H1 (cell line): ENCODE data around the gene KLF6. TPM values are rescaled to one million over a fixed set of nuclear protein-coding genes. Genes with fewer than 3 reads are reported as not detected.

Source experiments
- CTCF ChIA-PET: fragments of 300-600 bp; sonication (Branson Sonifier 250); formaldehyde crosslinking; loops from one replicate; lab custom pipeline; 2021; ENCODE audit not compliant: partially characterized antibody; lab: Charles Lee
- POLR2A ChIA-PET: fragments of 300-600 bp; sonication (Branson Sonifier 250); formaldehyde crosslinking; loops from one replicate; lab custom pipeline; 2021; ENCODE audit warnings: inconsistent platforms; ENCODE audit not compliant: partially characterized antibody; lab: Charles Lee
- DNase-seq, 2 experiments: peaks; one replicate each; pipeline versions ENCODE4 v3.0.0 to v3.0.0-alpha.2; 2010 to 2022; ENCODE audit warnings: low spot score in 2 of 2, low read depth in 1 of 2, mixed read lengths in 1 of 2
- FAIRE-seq: peaks from 2 replicates; lab custom pipeline; 2011; peaks lifted over from hg19 to GRCh38; lab: Jason Lieb, UNC
- H2AFZ ChIP-seq: 2 replicates; pipeline ENCODE4 v1.8.1; 2012; ENCODE audit warnings: low read length, inconsistent platforms
- H2AK5ac ChIP-seq: 2 replicates; pipeline ENCODE4 v1.6.1; 2013; ENCODE audit warnings: low read depth, low read length
- H2BK120ac ChIP-seq: replicated peaks from 2 replicates; pipeline ENCODE3; 2013; ENCODE audit warnings: low read depth, low read length, inconsistent platforms
- H2BK12ac ChIP-seq: 2 replicates; pipeline ENCODE4 v1.6.1; 2013; ENCODE audit warnings: low read depth, low read length
- H2BK15ac ChIP-seq: 2 replicates; pipeline ENCODE4 v1.6.1; 2013; ENCODE audit warnings: low read length
- H2BK20ac ChIP-seq: 2 replicates; pipeline ENCODE4 v1.6.1; 2013; ENCODE audit warnings: low read length
- H2BK5ac ChIP-seq: 2 replicates; pipeline ENCODE4 v1.6.1; 2013; ENCODE audit warnings: low read depth, low read length
- H3K14ac ChIP-seq: 2 replicates; pipeline ENCODE4 v1.6.1; 2013; ENCODE audit warnings: inconsistent platforms; ENCODE audit not compliant: insufficient read length
- H3K18ac ChIP-seq: 2 replicates; pipeline ENCODE4 v1.6.1; 2013; ENCODE audit warnings: low read length; ENCODE audit errors: extremely low read depth
- H3K23ac ChIP-seq: 2 replicates; pipeline ENCODE4 v1.6.1; 2013; ENCODE audit warnings: inconsistent platforms; ENCODE audit not compliant: insufficient read length
- H3K23me2 ChIP-seq: 2 replicates; pipeline ENCODE4 v1.6.1; 2013; ENCODE audit warnings: low read depth, low read length
- H3K27ac ChIP-seq: 2 replicates; pipeline ENCODE4 v1.6.1; 2011; ENCODE audit warnings: low read depth, low read length, inconsistent platforms
- H3K27me3 ChIP-seq, 4 experiments: replicated peaks in 1 of 4; 1 replicate in 1 of 4; 2 replicates in 3 of 4; pipeline versions ENCODE4 v1.6.1 to v1.8.1; 2011 to 2013; ENCODE audit warnings: low read length in 3 of 4, mild to moderate bottlenecking in 3 of 4, inconsistent platforms in 2 of 4, mixed read lengths in 2 of 4, moderate library complexity in 1 of 4; ENCODE audit not compliant: control insufficient read depth in 3 of 4, insufficient read depth in 3 of 4; ENCODE audit errors: extremely low read depth in 1 of 4
- H3K36me3 ChIP-seq, 4 experiments: 2 replicates each; pipeline versions ENCODE4 v1.6.1 to v1.8.1; 2011 to 2013; ENCODE audit warnings: mild to moderate bottlenecking in 4 of 4, low read length in 3 of 4, moderate library complexity in 2 of 4, control low read depth in 1 of 4, inconsistent platforms in 1 of 4; ENCODE audit not compliant: insufficient read depth in 4 of 4, control insufficient read depth in 2 of 4
- H3K4ac ChIP-seq: replicated peaks from 2 replicates; pipeline ENCODE3; 2013; ENCODE audit warnings: low read length, low read depth, mixed read lengths, inconsistent platforms; ENCODE audit not compliant: insufficient read length
- H3K4me1 ChIP-seq, 4 experiments: replicated peaks in 1 of 4; 1 replicate in 1 of 4; 2 replicates in 3 of 4; pipeline versions ENCODE4 v1.6.1 to v1.8.1; 2011 to 2013; ENCODE audit warnings: low read length in 3 of 4, inconsistent platforms in 2 of 4, mixed read lengths in 1 of 4; ENCODE audit not compliant: insufficient read depth in 4 of 4, control insufficient read depth in 3 of 4
- H3K4me2 ChIP-seq, 2 experiments: 2 replicates each; pipeline versions ENCODE4 v1.6.1 to v1.8.1; 2011 to 2013; ENCODE audit warnings: low read depth in 2 of 2, low read length in 2 of 2, control low read depth in 1 of 2, inconsistent platforms in 1 of 2, mild to moderate bottlenecking in 1 of 2; ENCODE audit not compliant: insufficient read depth in 1 of 2
- H3K4me3 ChIP-seq, 4 experiments: fragments of 200-600, 300-600 bp in 1 of 4; sonication (generic), shearing (Covaris generic), sonication (Bioruptor Twin) in 1 of 4; 2 replicates each; pipeline versions ENCODE4 v1.5.1 to v1.8.1; 2011 to 2016; ENCODE audit warnings: low read length in 4 of 4, low read depth in 3 of 4, control low read depth in 2 of 4, inconsistent platforms in 2 of 4, mild to moderate bottlenecking in 2 of 4, mixed read lengths in 1 of 4, moderate library complexity in 1 of 4; ENCODE audit not compliant: insufficient read depth in 2 of 4; ENCODE audit errors: extremely low read depth in 1 of 4
- H3K56ac ChIP-seq: replicated peaks from 2 replicates; pipeline ENCODE3; 2013; ENCODE audit warnings: low read depth, mild to moderate bottlenecking, mixed read lengths, low read length, inconsistent platforms; ENCODE audit not compliant: insufficient read length
- H3K79me1 ChIP-seq: 2 replicates; pipeline ENCODE4 v1.6.1; 2013; ENCODE audit warnings: low read depth, low read length, control low read depth
- H3K79me2 ChIP-seq, 2 experiments: 2 replicates each; pipeline versions ENCODE4 v1.6.1 to v1.8.1; 2012 to 2013; ENCODE audit warnings: low read length in 2 of 2, mild to moderate bottlenecking in 2 of 2, inconsistent platforms in 1 of 2; ENCODE audit not compliant: insufficient read depth in 2 of 2, control insufficient read depth in 1 of 2
- H3K9ac ChIP-seq, 4 experiments: replicated peaks in 1 of 4; 1 replicate in 1 of 4; 2 replicates in 3 of 4; pipeline versions ENCODE4 v1.6.1 to v1.8.1; 2011 to 2013; ENCODE audit warnings: low read depth in 3 of 4, low read length in 3 of 4, control low read depth in 2 of 4, mild to moderate bottlenecking in 2 of 4, moderate library complexity in 2 of 4, inconsistent platforms in 1 of 4; ENCODE audit errors: extremely low read depth in 1 of 4
- H3K9me3 ChIP-seq, 2 experiments: 2 replicates each; pipeline versions ENCODE4 v1.6.1 to v1.8.1; 2012 to 2013; ENCODE audit warnings: mild to moderate bottlenecking in 2 of 2, moderate library complexity in 2 of 2, control low read depth in 1 of 2, inconsistent platforms in 1 of 2, low read depth in 1 of 2, low read length in 1 of 2, mixed read lengths in 1 of 2; ENCODE audit not compliant: insufficient read depth in 2 of 2
- H4K20me1 ChIP-seq, 2 experiments: replicated peaks in 1 of 2; 2 replicates each; pipeline versions ENCODE3 to v1.8.1; 2011 to 2013; ENCODE audit warnings: inconsistent platforms in 2 of 2, low read length in 2 of 2, mild to moderate bottlenecking in 1 of 2; ENCODE audit not compliant: insufficient read depth in 2 of 2, control insufficient read depth in 1 of 2
- H4K5ac ChIP-seq: 2 replicates; pipeline ENCODE4 v1.6.1; 2013; ENCODE audit warnings: low read length, low read depth, mixed read lengths, inconsistent platforms; ENCODE audit not compliant: insufficient read length
- H4K8ac ChIP-seq: 2 replicates; pipeline ENCODE4 v1.8.0; 2013; ENCODE audit warnings: mild to moderate bottlenecking, moderate library complexity, low read length, inconsistent platforms; ENCODE audit not compliant: insufficient read depth; ENCODE audit errors: extremely low read depth
- H4K91ac ChIP-seq: replicated peaks from 2 replicates; pipeline ENCODE3; 2013; ENCODE audit warnings: low read length, mixed read lengths, inconsistent platforms; ENCODE audit not compliant: insufficient read length
- CHD1 ChIP-seq: IDR thresholded peaks from 2 replicates; pipeline ENCODE4 v1.6.1; 2012; ENCODE audit warnings: low read depth, low read length, improper control_type of control experiment
- CTBP2 ChIP-seq: IDR thresholded peaks from 2 replicates; pipeline ENCODE4 v1.7.0; 2011; ENCODE audit warnings: borderline replicate concordance, mild to moderate bottlenecking, moderate library complexity, mixed read lengths, low read length; ENCODE audit not compliant: insufficient read depth, insufficient read length
- KDM4A ChIP-seq: IDR thresholded peaks from one replicate; pipeline ENCODE4 v1.7.1; 2012; ENCODE audit warnings: low read depth, mild to moderate bottlenecking, moderate library complexity, low read length, inconsistent platforms; ENCODE audit not compliant: severe bottlenecking
- MAX ChIP-seq: IDR thresholded peaks from 2 replicates; pipeline ENCODE4 v1.6.1; 2012; ENCODE audit warnings: inconsistent platforms
- PHF8 ChIP-seq: fragments of 200-600 bp; sonication (generic); conservative IDR thresholded peaks from 2 replicates; pipeline ENCODE4 v1.7.1; 2012; ENCODE audit warnings: low read depth, mild to moderate bottlenecking, inconsistent platforms, low read length, moderate library complexity
- RAD21 ChIP-seq, 2 experiments: IDR thresholded peaks in 1 of 2; conservative IDR thresholded peaks in 1 of 2; 2 replicates each; pipeline ENCODE4 v1.6.1; 2011; ENCODE audit warnings: low read depth in 2 of 2, low read length in 2 of 2, improper control_type of control experiment in 1 of 2, inconsistent platforms in 1 of 2, mild to moderate bottlenecking in 1 of 2, moderate library complexity in 1 of 2
- RBBP5 ChIP-seq: IDR thresholded peaks from 2 replicates; pipeline ENCODE4 v1.7.1; 2012; ENCODE audit warnings: low read depth, mild to moderate bottlenecking, inconsistent platforms, low read length, moderate library complexity, borderline replicate concordance
- SP1 ChIP-seq: IDR thresholded peaks from 2 replicates; pipeline ENCODE4 v1.6.1; 2011; ENCODE audit warnings: low read depth, low read length
- TBP ChIP-seq: IDR thresholded peaks from 2 replicates; pipeline ENCODE4 v1.6.1; 2011; ENCODE audit warnings: low read depth, low read length, improper control_type of control experiment
- USF2 ChIP-seq: IDR thresholded peaks from 2 replicates; pipeline ENCODE4 v1.6.1; 2011; ENCODE audit warnings: low read length, improper control_type of control experiment
- WGBS, 2 experiments: shearing (Covaris generic) in 1 of 2; methylation state at CpG; one replicate each; pipeline versions ENCODE4 v1.1.6 to v1.1.7; 2013 to 2015; ENCODE audit warnings: low lambda C conversion rate in 2 of 2, mixed read lengths in 2 of 2, inconsistent platforms in 1 of 2, low coverage in 1 of 2, missing lambda C conversion rate in 1 of 2; ENCODE audit not compliant: insufficient replicate concordance in 2 of 2, insufficient coverage in 1 of 2, insufficient read length in 1 of 2; ENCODE audit errors: extremely low coverage in 1 of 2, missing lambda C conversion rate in 1 of 2; 5-methylcytosine and 5-hydroxymethylcytosine counted together
- polyA plus RNA-seq, 7 experiments: library from polyadenylated mRNA; depleted of rRNA in 3 of 7; stranded (reverse) in 5 of 7; unstranded in 2 of 7; fragments of >200 nt in 5 of 7; fragments of 200-250 nt in 2 of 7; gene quantifications; 1 replicate in 5 of 7; 2 replicates in 1 of 7; 4 replicates in 1 of 7; pipeline versions ENCODE4 v1.2.1 to v1.2.3, GENCODE V29; 2011 to 2013; ENCODE audit warnings: missing spikeins in 2 of 7, mixed read lengths in 2 of 7
- total RNA-seq: library from RNA; stranded (reverse); fragmentation: NEBNext Ultra II Directional; extraction: Animal tissue kit (Norgen Biotek cat#: 25700); gene quantifications from 2 replicates; pipeline ENCODE4 v1.2.1, GENCODE V29; 2021

Gene KLF6
- total and polyA plus RNA-seq, 2 of the 8 experiments (the other 6 are each of a cell fraction or from before 2014, with no cell fraction given) = 5.7 to 19.5 TPM

GRCh38 chr10:3785851-3786271 is 852 bp upstream of the KLF6 start:
- H3K4ac ChIP-seq = peak overlapping the region; percentile 32
- H2AK5ac ChIP-seq = no peak overlapping the region
- no peaks in the 10 kb centered on the region for H3K9me3 ChIP-seq
- peak overlapping the region; percentile 99 for H4K8ac ChIP-seq
- H4K5ac ChIP-seq = peak overlapping the region; percentile 54
- H2AFZ ChIP-seq = no peak overlapping the region
- peak overlapping the region; percentile 88; the same call in 1 of the 2 replicates for H2BK12ac ChIP-seq
- peaks cover 5 to 17% (median 12%) of the 10 kb centered on the region in 4 experiments for H3K4me1 ChIP-seq
- H3K14ac ChIP-seq = peak overlapping the region; percentile 73
- H2BK20ac ChIP-seq = no peak overlapping the region
- peak overlapping the region; percentile 95 for H3K27ac ChIP-seq
- DNase-seq = peak in 1 of 2 experiments; percentile 70
- peaks cover 5 to 11% (median 10%) of the 10 kb centered on the region in 4 experiments; a peak in 6 of 8 replicates for H3K36me3 ChIP-seq
- H2BK5ac ChIP-seq = peak overlapping the region; percentile 91
- CTCF ChIA-PET = no interaction called here
- no peak for FAIRE-seq
- peaks cover 12% of the 10 kb centered on the region for H3K79me1 ChIP-seq
- WGBS, 2 experiments = 3% methylated on average over 18 of the region's 18 CpGs; no CpG with 5 or more reads in 1 of the 2 experiments
- no peaks in the 10 kb centered on the region for H3K27me3 ChIP-seq
- H3K4me2 ChIP-seq = peak overlapping the region; percentile 93 to 94
- peak overlapping the region; percentile 45 for H2BK120ac ChIP-seq
- POLR2A ChIA-PET = interaction anchor here (0.8 to 4.0 kb wide), 30 partner anchors 8 to 545 kb away, joined by 3 to 43 read pairs (median 4); no protein-coding TSS in a partner anchor
- H3K9ac ChIP-seq = peak overlapping the region; percentile 74 to 100 (median 86)
- H3K4me3 ChIP-seq = peak overlapping the region; percentile 51 to 82 (median 72)
- H3K23ac ChIP-seq = no peak overlapping the region
- peaks cover 6 to 38% of the 10 kb centered on the region in 2 experiments for H3K79me2 ChIP-seq
- H4K20me1 ChIP-seq = peaks cover 17 to 22% of the 10 kb centered on the region in 2 experiments
- H4K91ac ChIP-seq = peak overlapping the region; percentile 71
- H3K56ac ChIP-seq = peak overlapping the region; percentile 85
- peaks cover 16% of the 10 kb centered on the region for H3K23me2 ChIP-seq
- H3K18ac ChIP-seq = peak overlapping the region; percentile 78; the same call in 1 of the 2 replicates
- H2BK15ac ChIP-seq = no peak overlapping the region
- TF ChIP-seq RBBP5 = 0 out of 2 replicates have a peak, but pooled peaks have one; percentile 0
- TF ChIP-seq PHF8 = peak; percentile 18; the same call in 1 of the 2 replicates
- no peak for TF ChIP-seq USF2
- peak; percentile 28; the same call in 1 of the 2 replicates for TF ChIP-seq MAX
- TF ChIP-seq SP1 = 0 out of 2 replicates have a peak, but pooled peaks have one; percentile 10
- no peak for TF ChIP-seq CHD1
- no peak for TF ChIP-seq CTBP2
- TF ChIP-seq KDM4A = peak; percentile 21
- TF ChIP-seq RAD21 (IDR thresholded peaks at IDR 0.05 in 1 of 2, conservative IDR thresholded peaks at IDR 0.05 in 1 of 2; ENCODE audit: low read depth in 2 of 2, low read length in 2 of 2) = peak in 1 of 2 experiments; percentile 9; a peak in 1 of 4 replicates
- TF ChIP-seq TBP = peak; percentile 13; the same call in 1 of the 2 replicates
